Ishikawa (cell line): ENCODE measurements around the gene MTUS2.

ENCODE experiments used
- EGR1 ChIP-seq: IDR thresholded peaks from 2 replicates; pipeline ENCODE4 v1.6.1; 2012
- EP300 ChIP-seq: IDR thresholded peaks from 2 replicates; pipeline ENCODE4 v1.6.1; 2012; ENCODE audit warnings: borderline replicate concordance
- FOXM1 ChIP-seq: IDR thresholded peaks from 2 replicates; pipeline ENCODE4 v1.6.1; 2012; ENCODE audit warnings: low read depth, borderline replicate concordance
- MAX ChIP-seq: IDR thresholded peaks from 2 replicates; pipeline ENCODE4 v1.6.1; 2012
- NFIC ChIP-seq: IDR thresholded peaks from 2 replicates; pipeline ENCODE4 v1.6.1; 2012
- RAD21 ChIP-seq: IDR thresholded peaks from 2 replicates; pipeline ENCODE4 v1.6.1; 2012; ENCODE audit warnings: low read depth
- REST ChIP-seq: IDR thresholded peaks from 2 replicates; pipeline ENCODE4 v1.6.1; 2012; ENCODE audit warnings: low read depth, mild to moderate bottlenecking
- TAF1 ChIP-seq: IDR thresholded peaks from 2 replicates; pipeline ENCODE4 v1.6.1; 2012; ENCODE audit warnings: low read depth, mild to moderate bottlenecking
- TCF12 ChIP-seq: IDR thresholded peaks from 2 replicates; pipeline ENCODE4 v1.6.1; 2012; ENCODE audit warnings: low read depth
- TEAD4 ChIP-seq: IDR thresholded peaks from 2 replicates; pipeline ENCODE4 v1.6.1; 2012
- YY1 ChIP-seq: IDR thresholded peaks from 2 replicates; pipeline ENCODE4 v1.6.1; 2012; ENCODE audit warnings: low read depth

GRCh38 chr13:29193083-29193482 is 372.9 kb downstream of the MTUS2 start:
- TF ChIP-seq FOXM1, result no peak
- TF ChIP-seq YY1, result no peak
- no peak for TF ChIP-seq TAF1
- no peak for TF ChIP-seq MAX
- no peak for TF ChIP-seq TEAD4
- TF ChIP-seq RAD21, result no peak
- no peak for TF ChIP-seq REST
- no peak for TF ChIP-seq EP300
- no peak for TF ChIP-seq TCF12
- no peak for TF ChIP-seq EGR1
- TF ChIP-seq NFIC, result no peak
